Measurements from ENCODE around the gene TUBB4B.

GRCh38 chr9:137272241-137273094, 31.4 kb downstream of the TUBB4B start:
- no peak for TF ChIP-seq POLR2A (IDR thresholded peaks at IDR 0.05)
- TF ChIP-seq POLR2AphosphoS5 (IDR thresholded peaks at IDR 0.05): no peak

All from stomach (tissue), 4 donors.